HFF-Myc (cell line): ENCODE results near the gene CHRM5.

Experiments
- DNase-seq: peaks from one replicate; pipeline ENCODE4 v3.0.0-alpha.2; 2011; ENCODE audit warnings: low read depth; ENCODE audit errors: extremely low read depth
- H3K4me3 ChIP-seq: replicated peaks from 2 replicates; pipeline ENCODE4 v1.5.1; 2011; ENCODE audit warnings: low read depth, mild to moderate bottlenecking, control low read depth, low read length
- CTCF ChIP-seq: IDR thresholded peaks from 2 replicates; pipeline ENCODE4 v1.5.1; 2012; ENCODE audit warnings: mild to moderate bottlenecking, low read depth, low read length, control low read depth; ENCODE audit errors: missing control alignments

CHRM5 gene

GRCh38 chr15:34079904-34080303 is 111.6 kb downstream of the CHRM5 start:
- no peak overlapping the region for H3K4me3 ChIP-seq
- TF ChIP-seq CTCF: no peak
- no peak for DNase-seq

- no peak for TF ChIP-seq CTCF
- peak; percentile 40 for DNase-seq
- H3K4me3 ChIP-seq: no peak overlapping the region
Measured at GRCh38 chr15:34084086-34084485, 115.8 kb downstream of the CHRM5 start.

GRCh38 chr15:34085746-34086145 is 117.4 kb downstream of the CHRM5 start:
- H3K4me3 ChIP-seq: no peak overlapping the region
- TF ChIP-seq CTCF: no peak
- DNase-seq: peak; percentile 26

GRCh38 chr15:34099914-34100313 is 131.6 kb downstream of the CHRM5 start:
- no peak for TF ChIP-seq CTCF
- 0 out of 2 replicates have a peak overlapping the region, but pooled peaks have one; percentile 86 for H3K4me3 ChIP-seq
- DNase-seq: no peak

- peak; percentile 96 for DNase-seq
- peak within 1 kb of the TSS; percentile 86 for H3K4me3 ChIP-seq
- no peak for TF ChIP-seq CTCF
Measured at GRCh38 chr15:34101366-34102174, 133.3 kb downstream of the CHRM5 start, which contains the start of the genes EMC7 and PGBD4. Gene EMC7, minus strand, starts transcription at chr15:34101862. Its CDS starts 23 bp downstream, at chr15:34101839. Gene PGBD4, plus strand, starts transcription at chr15:34102083. Its CDS starts 449 bp downstream, at chr15:34102532.

GRCh38 chr15:34102175-34102925 is 134.1 kb downstream of the CHRM5 start:
- DNase-seq: no peak
- peak overlapping the region; percentile 86 for H3K4me3 ChIP-seq
- TF ChIP-seq CTCF: no peak
